Prostate gland (tissue), 2 donors: ENCODE measurements around the gene KLF15. TPM values are rescaled to one million over a fixed set of nuclear protein-coding genes. Genes with fewer than 3 reads are reported as not detected.

ENCODE experiments used
- DNase-seq: peaks from one replicate; pipeline ENCODE4 v3.0.0-alpha.2; 2019; ENCODE audit warnings: low spot score
- H3K27ac ChIP-seq, 2 donors: fragments of 200-600 bp; sonication (generic); 2 replicates each; pipeline ENCODE4 v1.5.1; 2017 to 2019
- H3K27me3 ChIP-seq: fragments of 200-600 bp; sonication (generic); replicated peaks from 2 replicates; pipeline ENCODE4 v1.5.1; 2019; ENCODE audit not compliant: insufficient read depth
- H3K36me3 ChIP-seq, 2 donors: fragments of 200-600 bp; sonication (generic); 1 replicate in 1 of 2; 2 replicates in 1 of 2; pipeline versions ENCODE4 v1.5.1 to v1.8.1; 2017 to 2019
- H3K4me1 ChIP-seq: fragments of 200-600 bp; sonication (generic); replicated peaks from 2 replicates; pipeline ENCODE4 v1.5.1; 2019
- H3K4me3 ChIP-seq, 2 donors: fragments of 200-600 bp; sonication (generic); 2 replicates each; pipeline ENCODE4 v1.5.1; 2017 to 2019
- H3K9me3 ChIP-seq: fragments of 200-600 bp; sonication (generic); 2 replicates; pipeline ENCODE4 v1.5.1; 2017
- POLR2A ChIP-seq: fragments of 450-650 bp; IDR thresholded peaks from one replicate; pipeline ENCODE4 v1.6.1; 2016; ENCODE audit warnings: antibody characterized with exemption, mild to moderate bottlenecking
- POLR2AphosphoS5 ChIP-seq: sonication (generic); formaldehyde crosslinking; IDR thresholded peaks from one replicate; pipeline ENCODE4 v1.6.1; 2017; ENCODE audit warnings: antibody characterized with exemption
- WGBS: methylation state at CpG from one replicate; pipeline ENCODE4 v1.1.5; 2018; 5-methylcytosine and 5-hydroxymethylcytosine counted together
- intact Hi-C: fragments of 100-400 bp; cut with DNase I; formaldehyde crosslinking; loops from one replicate; pipeline ENCODE4 v1.14.2; 2022
- total RNA-seq, 2 donors: library from RNA; depleted of rRNA; stranded (reverse); fragments of >200 nt; gene quantifications; one replicate each; pipeline ENCODE4 v1.1.0, GENCODE V29; 2016
- TF ChIP-seq, protein P1 (sequence below), 4 experiments: fragments of 200-600 bp in 2 of 4; fragments of 450-650 bp in 2 of 4; sonication (generic) in 2 of 4; IDR thresholded peaks; 1 replicate in 3 of 4; 2 replicates in 1 of 4; pipeline ENCODE4 v1.5.1; 2016 to 2019; ENCODE audit warnings: antibody characterized with exemption in 4 of 4, mild to moderate bottlenecking in 2 of 4, moderate library complexity in 2 of 4

The KLF15 gene
- total RNA-seq, 2 donors from 2014 or later: 52.7 to 72.6 TPM

DNA sequence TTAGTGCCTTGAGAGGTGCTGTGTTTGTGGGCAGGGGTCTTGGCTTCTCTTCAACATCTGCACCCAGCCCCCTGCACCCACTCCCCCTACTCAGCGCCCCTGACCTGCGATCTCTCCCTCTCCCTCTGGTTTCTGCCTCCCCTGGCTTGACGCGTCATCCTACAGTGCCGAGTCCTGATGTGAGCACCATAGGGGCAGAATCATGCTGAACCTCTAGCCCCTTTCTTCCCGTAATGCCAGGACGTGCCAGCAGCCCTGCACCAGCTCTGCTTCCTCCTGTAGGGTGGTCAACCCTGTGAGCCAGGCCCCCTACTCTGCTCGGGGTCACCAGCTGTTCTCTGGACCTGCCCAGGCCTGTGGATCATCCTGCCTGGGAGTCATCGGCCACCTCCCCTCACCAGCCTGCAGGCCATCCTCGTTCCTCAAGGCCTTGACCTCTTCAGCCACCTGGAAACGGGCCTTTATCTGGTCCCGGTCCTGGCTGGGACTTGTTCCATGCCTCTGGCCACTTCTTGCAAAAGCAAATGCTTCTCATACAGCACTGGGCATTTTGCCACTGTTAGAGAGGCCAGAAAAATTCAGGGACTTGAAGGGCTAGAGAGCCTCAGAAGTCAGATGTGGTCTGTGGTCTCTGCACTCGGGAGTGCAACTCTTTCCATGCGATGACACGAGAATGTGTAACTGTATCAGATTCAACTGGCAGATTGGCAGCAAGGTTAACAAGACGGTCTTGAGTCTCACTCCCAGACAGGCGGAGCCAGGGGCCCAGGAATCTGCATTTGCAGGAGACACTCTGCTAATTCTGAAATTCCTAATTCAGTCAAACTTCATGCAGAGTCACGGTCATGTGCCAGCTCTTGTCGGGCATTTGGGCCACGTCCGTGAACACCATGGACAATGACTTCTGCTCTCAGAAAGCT, 16.7 kb upstream of the KLF15 start:
- H3K4me3 ChIP-seq: no peak overlapping the region
- no peaks in the 10 kb centered on the region for H3K27me3 ChIP-seq
- TF ChIP-seq POLR2A: no peak
- TF ChIP-seq POLR2AphosphoS5: no peak
- TF ChIP-seq, protein P1, sequence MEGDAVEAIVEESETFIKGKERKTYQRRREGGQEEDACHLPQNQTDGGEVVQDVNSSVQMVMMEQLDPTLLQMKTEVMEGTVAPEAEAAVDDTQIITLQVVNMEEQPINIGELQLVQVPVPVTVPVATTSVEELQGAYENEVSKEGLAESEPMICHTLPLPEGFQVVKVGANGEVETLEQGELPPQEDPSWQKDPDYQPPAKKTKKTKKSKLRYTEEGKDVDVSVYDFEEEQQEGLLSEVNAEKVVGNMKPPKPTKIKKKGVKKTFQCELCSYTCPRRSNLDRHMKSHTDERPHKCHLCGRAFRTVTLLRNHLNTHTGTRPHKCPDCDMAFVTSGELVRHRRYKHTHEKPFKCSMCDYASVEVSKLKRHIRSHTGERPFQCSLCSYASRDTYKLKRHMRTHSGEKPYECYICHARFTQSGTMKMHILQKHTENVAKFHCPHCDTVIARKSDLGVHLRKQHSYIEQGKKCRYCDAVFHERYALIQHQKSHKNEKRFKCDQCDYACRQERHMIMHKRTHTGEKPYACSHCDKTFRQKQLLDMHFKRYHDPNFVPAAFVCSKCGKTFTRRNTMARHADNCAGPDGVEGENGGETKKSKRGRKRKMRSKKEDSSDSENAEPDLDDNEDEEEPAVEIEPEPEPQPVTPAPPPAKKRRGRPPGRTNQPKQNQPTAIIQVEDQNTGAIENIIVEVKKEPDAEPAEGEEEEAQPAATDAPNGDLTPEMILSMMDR (IDR thresholded peaks at IDR 0.05): no peak
- H3K4me1 ChIP-seq: no peaks in the 10 kb centered on the region
- no peak for DNase-seq
- no peaks in the 10 kb centered on the region for H3K9me3 ChIP-seq
- 84% methylated on average over 21 of the region's 21 CpGs for WGBS
- no peak overlapping the region for H3K27ac ChIP-seq
- intact Hi-C loops: no loop called here
- no peaks in the 10 kb centered on the region for H3K36me3 ChIP-seq

DNA sequence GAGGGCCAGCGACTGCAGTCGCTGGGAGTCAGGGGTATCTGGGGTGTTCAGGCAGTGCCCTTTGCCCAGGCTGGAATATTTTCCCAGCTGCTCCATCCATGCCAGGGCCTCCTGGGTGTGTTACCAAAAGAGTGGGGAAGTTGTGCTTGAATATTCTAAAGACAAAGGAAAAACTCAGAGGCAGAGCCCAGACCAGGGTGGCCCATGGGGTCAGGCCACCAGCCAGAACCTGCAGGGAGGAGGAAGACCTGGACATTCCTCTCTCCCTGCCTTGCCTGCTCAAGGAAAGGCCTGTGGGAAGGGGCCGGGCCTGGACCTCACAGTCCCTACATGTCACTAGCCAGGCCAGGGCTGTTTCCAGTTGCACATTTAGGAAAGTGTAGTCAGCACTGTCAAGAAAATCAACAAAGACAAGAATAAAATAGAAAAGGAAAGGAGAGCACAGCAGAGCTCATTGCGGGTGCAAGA, 16.0 kb upstream of the KLF15 start:
- intact Hi-C loops: no loop called here
- Histone ChIP-seq H3K4me3 (no peak overlapping the region), H3K27ac (no peak overlapping the region), H3K27me3 (no peaks in the 10 kb centered on the region), H3K36me3 (no peaks in the 10 kb centered on the region), H3K9me3 (no peaks in the 10 kb centered on the region), H3K4me1 (no peaks in the 10 kb centered on the region)
- no peak for DNase-seq
- TF ChIP-seq, protein P1 (IDR thresholded peaks at IDR 0.05): no peak
- no peak for TF ChIP-seq POLR2A
- TF ChIP-seq POLR2AphosphoS5: no peak
- WGBS: 90% methylated on average over 4 of the region's 4 CpGs

DNA sequence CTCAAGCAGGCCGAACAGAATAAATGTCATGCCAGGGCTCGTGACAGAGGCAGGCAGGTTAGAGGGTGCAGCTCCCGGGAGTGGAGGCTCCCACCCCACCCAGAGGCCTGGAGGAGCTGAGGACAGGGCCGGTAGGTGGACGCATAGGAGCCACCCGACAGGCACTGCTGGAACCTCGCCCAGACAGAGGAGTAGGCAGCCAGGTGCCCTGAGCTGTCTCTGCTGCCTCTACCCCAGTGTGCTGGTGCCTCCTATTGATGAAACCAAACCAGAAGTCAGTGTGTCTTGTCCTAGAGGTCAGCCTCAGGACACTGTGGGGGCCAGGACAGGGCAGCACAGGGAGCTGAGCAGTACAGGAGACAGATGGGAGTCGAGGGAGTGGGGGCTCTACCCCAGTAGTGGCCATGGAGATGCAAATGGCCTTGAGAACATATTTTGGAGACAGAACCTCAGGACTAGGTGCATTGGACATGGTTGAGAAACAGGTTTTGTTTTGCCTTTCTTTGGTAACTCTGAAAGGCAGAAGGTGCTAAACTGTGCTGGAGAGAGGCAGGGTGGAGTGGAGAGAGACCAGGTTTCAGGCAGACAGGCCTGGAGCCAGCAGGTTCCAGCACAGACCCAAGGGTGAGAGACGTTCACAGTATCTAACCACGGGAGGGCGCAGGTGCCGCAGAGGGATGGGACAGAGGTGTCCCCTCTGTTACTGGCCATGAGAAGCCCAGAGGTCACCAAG, 15.4 kb upstream of the KLF15 start:
- 74% methylated on average over 12 of the region's 12 CpGs for WGBS
- DNase-seq: no peak
- TF ChIP-seq, protein P1 (IDR thresholded peaks at IDR 0.05): no peak
- TF ChIP-seq POLR2A (no peak), POLR2AphosphoS5 (no peak)
- no peaks in the 10 kb centered on the region for H3K9me3 ChIP-seq
- no peaks in the 10 kb centered on the region for H3K4me1 ChIP-seq
- no peak overlapping the region for H3K4me3 ChIP-seq
- H3K27me3 ChIP-seq: no peaks in the 10 kb centered on the region
- no peak overlapping the region for H3K27ac ChIP-seq
- intact Hi-C loops: no loop called here
- H3K36me3 ChIP-seq: no peaks in the 10 kb centered on the region

DNA sequence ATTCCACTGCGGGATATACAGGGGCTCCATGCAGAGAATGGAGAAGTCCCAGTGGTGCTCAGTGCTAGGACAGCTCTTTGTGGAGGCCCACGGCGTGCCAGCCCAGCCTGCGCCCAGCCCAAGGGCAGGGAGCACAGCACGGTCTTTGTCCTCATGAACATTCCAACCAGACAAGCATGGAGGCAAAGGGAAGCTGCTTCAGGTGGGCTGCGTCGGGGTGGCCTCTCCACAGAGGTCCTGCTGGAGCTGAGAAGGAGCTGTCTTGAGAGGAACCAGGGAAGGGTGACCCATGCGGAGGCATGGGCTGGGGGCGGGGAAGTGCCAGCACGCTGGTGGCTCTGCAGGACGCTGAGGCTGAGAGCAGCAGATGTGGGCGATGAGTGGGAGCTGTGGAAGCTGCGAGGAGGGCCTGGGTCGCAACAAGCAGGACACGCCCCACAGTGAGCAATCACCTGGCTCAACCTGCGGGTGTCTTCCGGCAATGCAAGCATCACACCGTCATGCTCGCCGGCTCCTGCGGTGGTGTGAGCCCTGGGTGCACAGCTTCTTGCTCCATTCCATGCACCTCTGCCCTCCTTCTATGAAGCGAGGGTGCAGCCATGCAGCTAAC, 14.0 kb upstream of the KLF15 start:
- no peak overlapping the region for H3K27ac ChIP-seq
- DNase-seq: no peak
- no peaks in the 10 kb centered on the region for H3K4me1 ChIP-seq
- 92% methylated on average over 20 of the region's 22 CpGs for WGBS
- intact Hi-C loops: no loop called here
- no peaks in the 10 kb centered on the region for H3K36me3 ChIP-seq
- TF ChIP-seq, protein P1 (IDR thresholded peaks at IDR 0.05): no peak
- TF ChIP-seq POLR2AphosphoS5 (no peak), POLR2A (no peak)
- no peaks in the 10 kb centered on the region for H3K9me3 ChIP-seq
- no peak overlapping the region for H3K4me3 ChIP-seq
- H3K27me3 ChIP-seq: no peaks in the 10 kb centered on the region
